ENCODE data around the gene PRPF38B.

DNA sequence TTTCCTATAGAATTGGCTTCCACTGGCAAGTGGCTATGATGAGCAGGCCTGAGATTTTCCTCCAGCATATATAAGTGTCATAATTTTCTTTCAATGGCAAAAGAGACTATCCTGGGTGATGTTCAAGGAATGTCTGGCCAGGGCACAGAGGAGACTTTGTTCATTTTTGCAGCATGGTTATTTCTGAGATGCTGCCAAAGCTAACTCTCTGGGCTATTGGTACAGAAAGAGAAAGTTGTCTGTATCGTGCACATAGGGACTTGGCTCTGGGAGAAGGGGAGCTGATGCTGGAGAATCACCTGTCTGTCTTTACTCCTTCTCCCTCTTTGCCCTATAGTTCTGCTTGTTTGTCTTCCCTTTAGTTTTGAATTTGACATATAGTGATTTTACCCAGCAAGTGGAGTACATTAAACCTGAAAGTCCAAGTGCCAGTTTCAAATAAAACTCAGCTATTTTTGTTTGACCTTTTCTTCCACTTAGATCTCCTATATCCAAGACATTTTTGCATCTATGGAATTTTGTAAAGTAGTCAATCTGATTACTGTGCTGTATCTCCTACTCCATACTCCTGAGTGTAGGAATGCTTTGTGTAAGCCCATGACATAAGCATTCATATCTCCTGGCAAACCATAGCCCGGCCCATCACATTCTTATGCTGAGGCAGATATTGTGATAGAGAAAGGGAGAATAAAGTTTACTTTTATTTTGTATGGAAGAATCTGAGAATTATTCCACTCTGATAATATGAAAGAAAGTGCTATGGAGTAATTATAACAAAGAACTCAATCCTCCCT lies 24.5 kb downstream of the PRPF38B start:
- TF ChIP-seq POLR2AphosphoS5 (IDR thresholded peaks at IDR 0.05) = no peak
- TF ChIP-seq CTCF (IDR thresholded peaks at IDR 0.05) = no peak
- no peak for TF ChIP-seq POLR2A (IDR thresholded peaks at IDR 0.05)
